NCI-H128 (cell line): ENCODE results near the gene IZUMO4.

Source experiments
- DNase-seq: peaks from one replicate; lab custom pipeline; 2025; ENCODE audit not compliant: unreplicated experiment; lab: John Stamatoyannopoulos, UW

IZUMO4 gene

GRCh38 chr19:2096480-2097202 is at the start of gene IZUMO4:
Gene IZUMO4 (plus strand): TSS chr19:2096915. CDS start chr19:2096946, 31 bp downstream.
- DNase-seq = peak; percentile 97

- no peak for DNase-seq
Observed at GRCh38 chr19:2047076-2047448, 49.7 kb upstream of the IZUMO4 start.

- no peak for DNase-seq
Observed at GRCh38 chr19:2047449-2048103, 49.1 kb upstream of the IZUMO4 start.

GRCh38 chr19:2048104-2048958 is 48.4 kb upstream of the IZUMO4 start:
- DNase-seq = no peak

- DNase-seq = no peak
Observed at GRCh38 chr19:2048959-2049740, 47.6 kb upstream of the IZUMO4 start.

GRCh38 chr19:2049741-2050348 is 46.9 kb upstream of the IZUMO4 start:
- DNase-seq = peak; percentile 37

- no peak for DNase-seq
Observed at GRCh38 chr19:2050349-2050990, 46.2 kb upstream of the IZUMO4 start.

- DNase-seq = peak; percentile 81
Observed at GRCh38 chr19:2050991-2051772, 45.5 kb upstream of the IZUMO4 start, which contains the start of gene MKNK2. Gene MKNK2 (minus strand): TSS chr19:2051244. CDS start chr19:2050851, 393 bp downstream.

GRCh38 chr19:2051773-2052704 is 44.7 kb upstream of the IZUMO4 start:
- DNase-seq = no peak

GRCh38 chr19:2053601-2054389 is 42.9 kb upstream of the IZUMO4 start:
- no peak for DNase-seq

GRCh38 chr19:2054763-2055162 is 42.0 kb upstream of the IZUMO4 start:
- DNase-seq = no peak

GRCh38 chr19:2055931-2056836 is 40.5 kb upstream of the IZUMO4 start:
- no peak for DNase-seq

GRCh38 chr19:2056837-2057192 is 39.9 kb upstream of the IZUMO4 start:
- DNase-seq = no peak

GRCh38 chr19:2057484-2058469 is 38.9 kb upstream of the IZUMO4 start:
- no peak for DNase-seq
